ENCODE data around the gene FILIP1. TPM values are rescaled to one million over a fixed set of nuclear protein-coding genes. Genes with fewer than 3 reads are reported as not detected.

FILIP1 gene
- total and polyA plus RNA-seq, 10 of the 15 experiments (the other 5 are each of a cell fraction or from before 2014, with no cell fraction given), result 0.23 to 2.0 (median 0.44) TPM

GRCh38 chr6:75372884-75373283 lies 120.7 kb downstream of the FILIP1 start:
- H3K4me3 ChIP-seq, result no peak overlapping the region
- ChIA-PET CTCF (interaction anchor here (1.2 kb wide), 1 partner anchor 154 kb away, joined by 6 read pairs; no protein-coding TSS in a partner anchor), POLR2A (no interaction called here), RAD21 (ENCODE audit: unreplicated experiment) (no interaction called here), SMC1A (ENCODE audit: uncharacterized antibody, unreplicated experiment) (interaction anchor here (2.0 kb wide), 1 partner anchor 13 kb away, joined by 5 read pairs; no protein-coding TSS in a partner anchor)
- no peaks in the 10 kb centered on the region for H3K79me2 ChIP-seq (ENCODE audit: control insufficient read depth, insufficient read depth, low read length)
- no peak for DNase-seq (ENCODE audit: low read depth, low spot score)
- intact Hi-C loops (cut with micrococcal nuclease; ENCODE audit: unreplicated experiment) (loop anchor here (10.0 kb wide), 1 partner anchor 122 kb away; the partner anchor contains the start of gene FILIP1), in situ Hi-C loops (cut with MboI) (no loop called here)
- no peak overlapping the region for H3K9ac ChIP-seq (ENCODE audit: control insufficient read depth, insufficient read depth, low read length)
- H3K9me3 ChIP-seq (replicated peaks; ENCODE audit: control insufficient read depth, insufficient read depth, low read length), result no peaks in the 10 kb centered on the region
- TF ChIP-seq STAT1 (conservative IDR thresholded peaks at IDR 0.05) (no peak), MEF2B (IDR thresholded peaks at IDR 0.05; ENCODE audit: partially characterized antibody, poor library complexity, severe bottlenecking) (no peak), SMC3 (IDR thresholded peaks at IDR 0.05; ENCODE audit: borderline replicate concordance, low read length) (no peak), POLR2AphosphoS2 (IDR thresholded peaks at IDR 0.05; ENCODE audit: low read depth, low read length) (no peak), RFX5 (IDR thresholded peaks at IDR 0.05; ENCODE audit: low read depth, low read length) (no peak), TAF1 (IDR thresholded peaks at IDR 0.05; ENCODE audit: borderline replicate concordance, low read depth, low read length) (no peak), HDAC6 (IDR thresholded peaks at IDR 0.05; ENCODE audit: unreplicated experiment) (no peak), PAX8 (IDR thresholded peaks at IDR 0.05) (no peak), ZNF24 (IDR thresholded peaks at IDR 0.05) (no peak), YY1 (IDR thresholded peaks at IDR 0.05; ENCODE audit: low read depth, low read length) (no peak), SIX5 (IDR thresholded peaks at IDR 0.05; ENCODE audit: low read depth, low read length, severe bottlenecking) (no peak)
- no peak overlapping the region for H3K4me2 ChIP-seq (ENCODE audit: control insufficient read depth, insufficient read depth)
- no peaks in the 10 kb centered on the region for H3K27me3 ChIP-seq (replicated peaks in 1 of 2; ENCODE audit: control insufficient read depth in 2 of 2, insufficient read depth in 2 of 2, low read length in 1 of 2)
- no peak for ATAC-seq
- FAIRE-seq, result no peak
- BruUV-seq (replicated peaks), result no TSS peak
- H4K20me1 ChIP-seq (ENCODE audit: control insufficient read depth, insufficient read depth), result no peaks in the 10 kb centered on the region
- no peak overlapping the region for H2AFZ ChIP-seq (ENCODE audit: control insufficient read depth, low read depth, low read length)
- H3K36me3 ChIP-seq (ENCODE audit: control insufficient read depth in 2 of 2, insufficient read depth in 2 of 2, low read length in 1 of 2), result no peaks in the 10 kb centered on the region
- H3K27ac ChIP-seq (ENCODE audit: control insufficient read depth, insufficient read depth), result no peak overlapping the region
- no peaks in the 10 kb centered on the region for H3K4me1 ChIP-seq (ENCODE audit: control insufficient read depth, insufficient read depth, low read length)

Measured in GM12878 (cell line).